Left ventricle myocardium inferior (tissue), 1 donor: ENCODE data around the gene PODXL. TPM values are rescaled to one million over a fixed set of nuclear protein-coding genes. Genes with fewer than 3 reads are reported as not detected.

Experiments
- DNase-seq: peaks from one replicate; pipeline ENCODE4 v3.0.0-alpha.2; 2020
- H3K27ac ChIP-seq: fragments of 200-600 bp; replicated peaks from 2 replicates; pipeline ENCODE4 v1.8.0; 2021
- H3K27me3 ChIP-seq: fragments of 200-600 bp; 2 replicates; pipeline ENCODE4 v1.8.0; 2021; ENCODE audit warnings: low read depth
- H3K36me3 ChIP-seq: fragments of 200-600 bp; 2 replicates; pipeline ENCODE4 v1.8.0; 2021
- H3K4me1 ChIP-seq: fragments of 200-600 bp; 2 replicates; pipeline ENCODE4 v1.8.0; 2021
- H3K4me3 ChIP-seq: fragments of 200-600 bp; 2 replicates; pipeline ENCODE4 v1.8.0; 2021; ENCODE audit warnings: mild to moderate bottlenecking, moderate library complexity
- H3K9me3 ChIP-seq: fragments of 200-600 bp; replicated peaks from 2 replicates; pipeline ENCODE4 v1.8.0; 2021
- CTCF ChIP-seq: fragments of 200-600 bp; IDR thresholded peaks from 2 replicates; pipeline ENCODE4 v1.8.0; 2021; ENCODE audit warnings: antibody characterized with exemption, mild to moderate bottlenecking, borderline replicate concordance
- intact Hi-C: fragments of 100-400 bp; cut with micrococcal nuclease; formaldehyde crosslinking; loops from one replicate; pipeline ENCODE4 v1.11.0; 2022
- long read RNA-seq: library from polyadenylated mRNA; unstranded; transcript quantifications from one replicate; pipeline ENCODE4 v2.0.0, GENCODE V29; 2021
- total RNA-seq: library from RNA; stranded (reverse); fragmentation: NEBNext Ultra II Directional; extraction: Animal tissue kit (Norgen Biotek cat#: 25700); gene quantifications from one replicate; pipeline ENCODE4 v1.2.1, GENCODE V29; 2021
- donor health status: DM: no; HTN: yes; CAD: no; lungs with severe emphysema.

The PODXL gene
- total RNA-seq, result 67.4 TPM
- long read RNA-seq, full-length matches to known transcripts, result 16 of 74 reads
- long read RNA-seq, partial matches to known transcripts, result 12 of 74 reads
- long read RNA-seq, other reads (novel, unspliced or antisense), result 46 of 74 reads

- peak; percentile 13 for TF ChIP-seq CTCF
- Histone ChIP-seq H3K4me1 (peaks cover 71% of the 10 kb centered on the region), H3K27ac (peak within 1 kb of the TSS; percentile 95), H3K4me3 (peak within 1 kb of the TSS; percentile 80), H3K27me3 (no peaks in the 10 kb centered on the region), H3K9me3 (no peaks in the 10 kb centered on the region), H3K36me3 (no peaks in the 10 kb centered on the region)
- intact Hi-C loops, result no loop called here
- peak; percentile 84 for DNase-seq
These were observed at the start of gene PODXL for GRCh38 chr7:131556053-131556908. PODXL (minus strand) TSS chr7:131556628; CDS start chr7:131556359, 269 bp downstream.

GRCh38 chr7:131605280-131605878 is 49.0 kb upstream of the PODXL start:
- Histone ChIP-seq H3K36me3 (no peaks in the 10 kb centered on the region), H3K4me3 (no peak overlapping the region), H3K4me1 (peaks cover 45% of the 10 kb centered on the region), H3K27me3 (no peaks in the 10 kb centered on the region), H3K27ac (no peak overlapping the region), H3K9me3 (no peaks in the 10 kb centered on the region)
- DNase-seq, result no peak
- intact Hi-C loops, result no loop called here
- no peak for TF ChIP-seq CTCF

- H3K36me3 ChIP-seq, result no peaks in the 10 kb centered on the region
- intact Hi-C loops, result no loop called here
- no peaks in the 10 kb centered on the region for H3K27me3 ChIP-seq
- no peak for DNase-seq
- H3K9me3 ChIP-seq, result no peaks in the 10 kb centered on the region
- no peak for TF ChIP-seq CTCF
- H3K4me1 ChIP-seq, result peaks cover 45% of the 10 kb centered on the region
- H3K4me3 ChIP-seq, result no peak overlapping the region
- H3K27ac ChIP-seq, result no peak overlapping the region
These were observed 48.4 kb upstream of the PODXL start for GRCh38 chr7:131604841-131605279.

GRCh38 chr7:131603932-131604331 is 47.5 kb upstream of the PODXL start:
- intact Hi-C loops, result no loop called here
- Histone ChIP-seq H3K9me3 (no peaks in the 10 kb centered on the region), H3K4me1 (peaks cover 45% of the 10 kb centered on the region), H3K36me3 (no peaks in the 10 kb centered on the region), H3K27ac (no peak overlapping the region), H3K4me3 (no peak overlapping the region), H3K27me3 (no peaks in the 10 kb centered on the region)
- TF ChIP-seq CTCF, result no peak
- DNase-seq, result no peak

GRCh38 chr7:131602994-131603372 is 46.6 kb upstream of the PODXL start:
- no peak for TF ChIP-seq CTCF
- H3K4me3 ChIP-seq, result no peak overlapping the region
- no peaks in the 10 kb centered on the region for H3K9me3 ChIP-seq
- H3K36me3 ChIP-seq, result no peaks in the 10 kb centered on the region
- no peak for DNase-seq
- H3K27me3 ChIP-seq, result no peaks in the 10 kb centered on the region
- peaks cover 45% of the 10 kb centered on the region for H3K4me1 ChIP-seq
- H3K27ac ChIP-seq, result peak overlapping the region; percentile 38
- intact Hi-C loops, result no loop called here
